HL-60 (cell line): ENCODE data around the gene LIMA1.

Experiments
- DNase-seq, 2 experiments: peaks; one replicate each; pipeline ENCODE4 v3.0.0-alpha.2; 2010 to 2020; ENCODE audit warnings: low read depth in 1 of 2, low spot score in 1 of 2
- H3K27ac ChIP-seq: fragments of 250-450 bp; sonication (Bioruptor Pico); replicated peaks from 2 replicates; pipeline ENCODE4 v1.5.1; 2020; ENCODE audit warnings: mild to moderate bottlenecking, moderate library complexity
- H3K27me3 ChIP-seq: fragments of 250-450 bp; sonication (Bioruptor Pico); 2 replicates; pipeline ENCODE4 v1.5.1; 2021; ENCODE audit warnings: mild to moderate bottlenecking, moderate library complexity; ENCODE audit not compliant: insufficient read depth, poor library complexity, severe bottlenecking
- H3K4me3 ChIP-seq: replicated peaks from 2 replicates; pipeline ENCODE4 v1.5.1; 2011; ENCODE audit warnings: mild to moderate bottlenecking, control low read depth, low read length; ENCODE audit not compliant: insufficient read depth
- GABPA ChIP-seq: IDR thresholded peaks from 2 replicates; pipeline ENCODE4 v1.6.1; 2012; ENCODE audit warnings: low read depth
- POLR2AphosphoS5 ChIP-seq: IDR thresholded peaks from 2 replicates; pipeline ENCODE4 v1.6.1; 2012; ENCODE audit warnings: low read depth
- SPI1 ChIP-seq: IDR thresholded peaks from 2 replicates; pipeline ENCODE4 v1.6.1; 2012; ENCODE audit warnings: low read depth, mild to moderate bottlenecking, borderline replicate concordance
- TF ChIP-seq, protein P1 (sequence below): IDR thresholded peaks from one replicate; pipeline ENCODE4 v1.5.1; 2011; ENCODE audit warnings: low read length, control low read depth, inconsistent platforms; ENCODE audit not compliant: insufficient read depth
- TF ChIP-seq, protein P2 (sequence below): IDR thresholded peaks from 2 replicates; pipeline ENCODE4 v1.6.1; 2012; ENCODE audit warnings: low read depth; ENCODE audit not compliant: insufficient replicate concordance

LIMA1 gene

GRCh38 chr12:50215033-50215432 lies 68.3 kb downstream of the LIMA1 start:
- H3K27ac ChIP-seq = no peak overlapping the region
- H3K27me3 ChIP-seq = no peaks in the 10 kb centered on the region
- no peak for DNase-seq
- no peak overlapping the region for H3K4me3 ChIP-seq
- TF ChIP-seq GABPA = no peak
- TF ChIP-seq, protein P1, sequence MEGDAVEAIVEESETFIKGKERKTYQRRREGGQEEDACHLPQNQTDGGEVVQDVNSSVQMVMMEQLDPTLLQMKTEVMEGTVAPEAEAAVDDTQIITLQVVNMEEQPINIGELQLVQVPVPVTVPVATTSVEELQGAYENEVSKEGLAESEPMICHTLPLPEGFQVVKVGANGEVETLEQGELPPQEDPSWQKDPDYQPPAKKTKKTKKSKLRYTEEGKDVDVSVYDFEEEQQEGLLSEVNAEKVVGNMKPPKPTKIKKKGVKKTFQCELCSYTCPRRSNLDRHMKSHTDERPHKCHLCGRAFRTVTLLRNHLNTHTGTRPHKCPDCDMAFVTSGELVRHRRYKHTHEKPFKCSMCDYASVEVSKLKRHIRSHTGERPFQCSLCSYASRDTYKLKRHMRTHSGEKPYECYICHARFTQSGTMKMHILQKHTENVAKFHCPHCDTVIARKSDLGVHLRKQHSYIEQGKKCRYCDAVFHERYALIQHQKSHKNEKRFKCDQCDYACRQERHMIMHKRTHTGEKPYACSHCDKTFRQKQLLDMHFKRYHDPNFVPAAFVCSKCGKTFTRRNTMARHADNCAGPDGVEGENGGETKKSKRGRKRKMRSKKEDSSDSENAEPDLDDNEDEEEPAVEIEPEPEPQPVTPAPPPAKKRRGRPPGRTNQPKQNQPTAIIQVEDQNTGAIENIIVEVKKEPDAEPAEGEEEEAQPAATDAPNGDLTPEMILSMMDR = no peak
- no peak for TF ChIP-seq POLR2AphosphoS5
- no peak for TF ChIP-seq SPI1
- TF ChIP-seq, protein P2, sequence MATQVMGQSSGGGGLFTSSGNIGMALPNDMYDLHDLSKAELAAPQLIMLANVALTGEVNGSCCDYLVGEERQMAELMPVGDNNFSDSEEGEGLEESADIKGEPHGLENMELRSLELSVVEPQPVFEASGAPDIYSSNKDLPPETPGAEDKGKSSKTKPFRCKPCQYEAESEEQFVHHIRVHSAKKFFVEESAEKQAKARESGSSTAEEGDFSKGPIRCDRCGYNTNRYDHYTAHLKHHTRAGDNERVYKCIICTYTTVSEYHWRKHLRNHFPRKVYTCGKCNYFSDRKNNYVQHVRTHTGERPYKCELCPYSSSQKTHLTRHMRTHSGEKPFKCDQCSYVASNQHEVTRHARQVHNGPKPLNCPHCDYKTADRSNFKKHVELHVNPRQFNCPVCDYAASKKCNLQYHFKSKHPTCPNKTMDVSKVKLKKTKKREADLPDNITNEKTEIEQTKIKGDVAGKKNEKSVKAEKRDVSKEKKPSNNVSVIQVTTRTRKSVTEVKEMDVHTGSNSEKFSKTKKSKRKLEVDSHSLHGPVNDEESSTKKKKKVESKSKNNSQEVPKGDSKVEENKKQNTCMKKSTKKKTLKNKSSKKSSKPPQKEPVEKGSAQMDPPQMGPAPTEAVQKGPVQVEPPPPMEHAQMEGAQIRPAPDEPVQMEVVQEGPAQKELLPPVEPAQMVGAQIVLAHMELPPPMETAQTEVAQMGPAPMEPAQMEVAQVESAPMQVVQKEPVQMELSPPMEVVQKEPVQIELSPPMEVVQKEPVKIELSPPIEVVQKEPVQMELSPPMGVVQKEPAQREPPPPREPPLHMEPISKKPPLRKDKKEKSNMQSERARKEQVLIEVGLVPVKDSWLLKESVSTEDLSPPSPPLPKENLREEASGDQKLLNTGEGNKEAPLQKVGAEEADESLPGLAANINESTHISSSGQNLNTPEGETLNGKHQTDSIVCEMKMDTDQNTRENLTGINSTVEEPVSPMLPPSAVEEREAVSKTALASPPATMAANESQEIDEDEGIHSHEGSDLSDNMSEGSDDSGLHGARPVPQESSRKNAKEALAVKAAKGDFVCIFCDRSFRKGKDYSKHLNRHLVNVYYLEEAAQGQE = no peak

DNA sequence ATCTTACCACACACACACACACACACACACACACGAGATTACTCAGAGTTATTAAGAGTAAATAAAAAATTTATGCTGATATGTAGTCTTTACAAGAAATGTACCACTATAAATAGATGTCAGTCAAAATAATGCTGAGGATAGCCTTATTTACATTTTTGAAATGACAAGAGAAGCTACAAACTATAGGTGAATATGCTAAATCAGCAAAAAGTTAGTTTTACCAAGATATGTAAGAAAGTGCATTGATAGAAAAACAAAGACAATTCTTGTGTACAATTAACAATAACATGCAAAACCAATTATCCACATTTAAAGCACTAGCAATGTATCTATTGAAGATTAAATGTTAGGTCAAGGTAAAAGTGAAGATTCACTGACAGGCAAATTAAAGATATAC lies 69.3 kb downstream of the LIMA1 start:
- DNase-seq = no peak
- Histone ChIP-seq H3K4me3 (no peak overlapping the region), H3K27ac (no peak overlapping the region), H3K27me3 (no peaks in the 10 kb centered on the region)
- TF ChIP-seq SPI1 (no peak), POLR2AphosphoS5 (no peak), GABPA (no peak)
- TF ChIP-seq, protein P2 = no peak
- TF ChIP-seq, protein P1 = no peak

DNA sequence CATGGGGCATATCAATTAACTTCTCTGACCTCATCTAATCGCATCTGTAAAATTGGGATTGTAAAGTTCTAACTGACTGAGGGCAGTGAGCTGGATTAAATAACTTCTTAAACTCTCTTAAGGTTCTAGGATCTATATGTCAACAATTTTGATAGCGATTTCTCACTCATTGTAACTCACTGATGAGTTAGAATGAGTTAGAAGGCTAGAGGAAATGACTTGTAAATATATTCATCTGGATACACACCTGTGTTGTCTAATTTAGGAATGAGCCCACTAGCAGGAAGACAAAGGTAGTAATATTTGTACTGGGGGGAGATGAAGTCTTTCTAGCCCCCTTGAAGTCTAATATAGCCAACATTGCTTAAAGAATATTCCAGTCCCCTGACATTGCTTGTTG lies 69.9 kb downstream of the LIMA1 start:
- DNase-seq = no peak
- no peak overlapping the region for H3K4me3 ChIP-seq
- H3K27me3 ChIP-seq = no peaks in the 10 kb centered on the region
- H3K27ac ChIP-seq = no peak overlapping the region
- TF ChIP-seq, protein P1 = no peak
- TF ChIP-seq, protein P2 = no peak
- TF ChIP-seq POLR2AphosphoS5 (no peak), SPI1 (no peak), GABPA (no peak)
